GM21360 (cell line): ENCODE measurements around the gene SMYD3.

Experiments
- ATAC-seq: cut with Tn5 transposase; IDR thresholded peaks from one replicate; pipeline ENCODE4 v1.9.1; 2021; ENCODE audit warnings: mild to moderate bottlenecking, moderate library complexity; ENCODE audit not compliant: unreplicated experiment

The SMYD3 gene

GRCh38 chr1:246158131-246158530 lies 348.9 kb downstream of the SMYD3 start:
- ATAC-seq = no peak

DNA sequence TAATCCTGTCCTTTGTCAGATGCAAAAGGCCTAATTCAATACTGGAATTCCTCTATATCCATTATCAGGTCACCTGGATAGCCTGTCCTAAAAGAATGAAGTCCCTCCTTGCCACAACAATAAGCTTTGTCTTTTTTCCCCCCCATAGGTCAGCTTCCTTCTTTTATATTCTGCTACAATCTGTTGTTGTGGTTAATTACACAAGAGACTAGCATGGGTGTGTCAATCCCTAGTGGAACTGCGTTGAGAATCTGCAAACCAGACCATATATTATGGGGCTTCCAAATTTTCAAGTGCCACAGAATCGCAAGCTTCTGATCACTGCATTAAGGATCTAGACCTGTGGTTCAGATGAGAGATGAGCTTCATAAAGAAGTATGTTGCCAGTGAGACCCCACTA lies 349.6 kb downstream of the SMYD3 start:
- no peak for ATAC-seq

GRCh38 chr1:246156847-246157246 lies 350.2 kb downstream of the SMYD3 start:
- no peak for ATAC-seq

DNA sequence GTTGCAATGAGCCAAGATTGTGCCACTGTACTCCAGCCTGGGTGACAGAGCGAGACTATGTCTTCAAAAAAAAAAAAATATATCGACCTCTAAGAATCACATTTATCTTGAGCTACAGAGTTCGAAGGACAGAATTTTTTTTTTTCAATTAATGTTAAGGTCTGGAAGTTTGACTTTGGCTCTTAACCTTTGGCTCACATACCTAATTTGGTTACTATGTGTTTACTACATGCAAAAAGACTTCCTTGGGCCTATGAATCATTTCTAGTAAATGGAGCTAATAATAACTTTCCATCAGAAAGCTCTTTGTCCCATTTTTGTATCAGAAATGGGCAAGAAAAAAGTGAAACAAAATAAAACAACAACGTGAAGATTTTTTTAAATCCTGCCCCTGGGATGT lies 351.2 kb downstream of the SMYD3 start:
- ATAC-seq = no peak

GRCh38 chr1:246153796-246154212 lies 353.3 kb downstream of the SMYD3 start:
- ATAC-seq = no peak

GRCh38 chr1:246152986-246153431 lies 354.1 kb downstream of the SMYD3 start:
- no peak for ATAC-seq

DNA sequence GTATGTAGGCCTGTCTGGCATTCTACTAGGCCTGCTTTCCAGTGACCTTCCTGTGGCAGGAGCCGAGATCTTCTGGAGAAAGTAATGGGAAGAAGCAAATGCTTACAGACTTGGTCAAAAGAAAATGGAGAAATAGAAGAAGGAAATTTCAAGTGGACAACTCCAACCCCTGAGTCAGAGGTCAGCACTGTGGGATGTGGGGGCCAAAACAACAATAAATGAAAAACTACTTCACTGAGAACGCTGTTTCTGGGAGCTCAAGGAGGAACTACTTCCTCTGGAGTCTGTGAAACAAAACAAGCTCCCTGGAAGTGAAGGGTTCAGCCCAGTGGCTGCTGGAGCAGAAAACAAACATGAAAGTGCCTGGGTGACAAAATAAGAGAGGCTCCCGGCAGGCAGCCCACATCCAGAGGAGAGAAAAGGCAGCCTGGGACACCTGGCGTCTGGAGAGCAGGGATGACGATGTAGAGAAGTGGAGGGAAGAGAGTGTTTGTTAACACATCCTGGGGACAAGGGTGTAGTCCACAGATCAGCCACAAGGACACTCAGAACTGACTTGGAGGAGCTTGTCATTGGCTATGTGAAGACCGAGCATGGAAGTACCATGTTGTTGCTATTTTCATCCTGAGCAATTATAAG lies 355.2 kb downstream of the SMYD3 start:
- ATAC-seq = no peak

DNA sequence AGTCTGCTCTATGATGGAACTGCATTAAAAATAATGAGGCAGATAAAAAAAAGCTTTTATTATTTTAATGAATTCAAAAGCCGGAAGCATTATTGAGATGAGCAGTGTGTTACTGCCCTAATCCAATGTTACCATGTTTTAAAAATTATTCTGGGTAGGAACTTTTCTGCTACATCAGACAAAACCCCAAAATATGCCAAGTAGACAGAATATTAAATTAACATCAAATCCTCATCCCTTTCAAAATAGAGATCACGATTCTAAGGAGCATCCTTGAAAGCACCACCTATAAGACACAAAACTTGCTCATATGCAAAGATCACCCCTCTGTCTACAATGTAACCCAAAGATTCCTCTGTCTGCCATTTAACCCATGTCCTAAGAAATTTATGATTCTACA lies 357.5 kb downstream of the SMYD3 start:
- no peak for ATAC-seq

DNA sequence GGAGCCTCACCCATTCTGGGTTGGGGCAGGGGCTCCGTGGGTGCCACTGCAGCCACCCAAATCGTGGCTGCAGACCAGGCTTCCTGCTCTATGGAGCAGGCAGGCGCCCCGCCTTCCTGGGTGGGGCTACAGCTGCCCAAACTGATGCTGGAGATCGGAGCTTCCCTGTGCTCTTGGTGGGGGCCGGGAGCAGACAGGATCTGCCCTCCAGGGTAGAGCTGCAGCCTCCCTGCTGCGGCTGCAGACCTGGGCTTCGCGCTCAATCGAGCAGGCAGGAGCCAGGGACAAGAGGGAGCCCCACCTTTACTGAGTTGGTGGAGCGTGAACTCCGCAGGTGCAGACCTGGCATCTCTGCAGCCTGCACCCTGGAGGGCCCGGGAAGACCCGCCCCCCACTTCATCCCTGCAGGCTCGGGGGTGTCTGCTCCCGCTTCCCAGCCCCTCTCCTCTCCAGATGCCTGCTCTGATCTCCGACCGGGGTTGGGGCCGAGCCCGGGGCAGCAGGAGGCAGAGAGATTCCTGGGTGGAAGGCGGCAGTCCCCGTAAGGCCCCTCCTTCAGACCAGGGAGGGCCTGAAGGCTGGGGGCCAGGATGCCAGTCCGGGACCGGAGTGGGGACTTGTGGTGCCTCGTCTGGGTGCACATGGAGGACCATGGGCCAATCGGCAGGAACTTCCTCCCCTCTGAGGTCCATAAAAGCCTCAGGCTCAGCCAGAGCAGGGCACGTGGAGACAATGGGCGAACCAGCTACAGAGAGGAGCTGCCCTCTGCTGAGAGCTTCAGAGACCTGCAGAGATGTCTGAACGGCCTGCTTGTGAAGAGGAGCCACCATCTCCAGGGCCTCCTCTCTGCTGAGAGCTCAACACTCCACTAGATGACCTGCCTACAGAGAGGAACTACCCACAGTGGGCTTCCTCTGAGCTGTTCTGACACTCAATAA lies 359.3 kb downstream of the SMYD3 start:
- ATAC-seq = no peak

DNA sequence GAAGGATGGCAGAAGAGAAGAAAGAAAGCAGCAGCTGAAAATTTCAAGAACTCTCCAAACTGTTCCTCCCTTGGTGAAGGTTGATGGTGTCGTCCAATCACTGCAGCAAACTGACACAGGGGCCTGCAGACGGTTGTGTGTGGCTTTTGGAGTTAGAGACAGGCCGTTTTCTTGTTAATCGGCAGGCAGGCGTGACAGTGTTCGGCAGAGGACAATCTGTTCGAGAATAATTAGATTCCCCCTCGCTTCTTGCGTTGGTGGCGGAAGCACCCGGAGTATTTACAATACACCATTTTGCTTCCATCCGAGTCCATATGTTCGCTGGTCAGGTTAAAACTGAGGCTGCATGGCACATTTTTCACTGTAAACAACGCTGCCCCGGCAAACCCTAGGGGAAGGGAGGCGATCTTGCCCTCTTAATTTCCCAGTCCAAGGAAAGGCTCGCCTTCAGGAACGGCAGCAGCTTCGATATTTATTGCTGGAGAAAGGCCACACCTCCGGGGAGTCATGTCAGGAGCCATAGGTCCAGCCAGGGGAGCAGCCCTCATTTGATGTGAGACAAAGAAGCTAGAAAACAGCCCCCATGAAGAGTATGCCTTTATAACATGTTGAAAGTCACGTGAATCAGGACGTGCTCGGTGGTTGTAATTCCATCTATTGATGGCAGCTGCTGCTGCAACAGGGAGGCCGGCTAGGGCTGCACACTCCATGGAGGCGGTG lies 360.1 kb downstream of the SMYD3 start:
- ATAC-seq = no peak

DNA sequence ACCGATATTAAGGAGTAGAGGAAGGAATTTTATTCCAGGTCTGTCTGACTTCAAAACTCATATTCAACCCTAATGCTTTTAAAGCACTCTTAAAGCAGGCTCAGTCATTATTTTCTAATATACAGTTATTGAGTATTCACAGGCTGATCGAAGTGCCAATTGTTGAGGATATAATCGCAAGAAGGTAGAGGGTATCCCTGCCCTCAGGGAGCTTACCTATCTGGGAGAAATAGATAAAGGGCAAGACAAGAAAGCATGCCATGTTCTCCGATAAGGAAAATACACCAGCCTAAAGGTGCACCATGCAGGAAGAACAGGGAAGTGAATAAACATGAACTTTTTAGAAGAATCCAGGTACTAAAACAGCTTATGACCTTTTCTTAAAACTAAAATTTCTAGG lies 361.2 kb downstream of the SMYD3 start:
- ATAC-seq = no peak

- no peak for ATAC-seq
Measured at GRCh38 chr1:246144931-246145330, 362.1 kb downstream of the SMYD3 start.

DNA sequence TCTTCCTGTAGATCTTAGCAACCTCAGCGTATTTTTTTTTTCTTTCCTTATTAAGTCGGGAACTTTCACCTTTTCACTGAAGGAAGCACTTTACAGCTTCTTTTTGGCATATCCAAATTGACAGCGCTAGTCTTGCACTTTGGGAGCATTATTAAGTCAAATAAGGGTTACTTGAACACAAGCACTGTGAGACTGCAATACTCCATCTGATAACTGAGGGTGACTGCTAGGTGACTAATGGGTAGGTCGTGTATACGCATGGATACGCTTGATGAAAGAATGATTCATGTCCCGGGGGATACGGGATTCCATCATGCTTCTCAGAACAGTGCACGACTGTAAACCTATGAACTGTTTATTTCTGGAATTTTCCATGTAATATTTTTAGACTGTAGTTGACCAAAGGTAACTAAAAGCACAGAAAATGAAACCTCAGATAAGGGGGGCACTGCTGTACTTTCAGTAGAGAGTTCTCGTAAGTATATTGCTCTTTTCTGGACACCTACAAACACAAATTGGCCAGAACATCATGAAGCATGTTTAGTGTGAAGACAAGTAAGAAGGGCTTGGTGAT lies 364.7 kb downstream of the SMYD3 start:
- no peak for ATAC-seq

DNA sequence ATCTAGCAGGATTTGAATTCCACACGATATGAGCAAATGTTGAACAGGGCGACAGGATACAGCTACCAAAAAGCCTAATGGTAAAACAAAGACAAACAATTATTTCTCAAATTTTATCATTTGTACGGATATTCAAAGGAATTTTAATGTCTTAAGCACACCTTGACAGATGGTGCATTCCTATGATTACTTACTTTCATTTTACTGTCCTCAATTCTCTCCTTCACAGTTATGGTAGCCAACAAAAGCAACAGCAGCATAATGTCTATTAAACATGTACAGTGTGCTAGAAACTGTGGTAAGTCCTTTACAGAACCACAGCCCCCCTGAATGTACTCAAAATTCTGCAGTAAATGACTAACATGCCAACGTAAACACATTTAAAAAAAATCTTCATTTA lies 365.8 kb downstream of the SMYD3 start:
- no peak for ATAC-seq

DNA sequence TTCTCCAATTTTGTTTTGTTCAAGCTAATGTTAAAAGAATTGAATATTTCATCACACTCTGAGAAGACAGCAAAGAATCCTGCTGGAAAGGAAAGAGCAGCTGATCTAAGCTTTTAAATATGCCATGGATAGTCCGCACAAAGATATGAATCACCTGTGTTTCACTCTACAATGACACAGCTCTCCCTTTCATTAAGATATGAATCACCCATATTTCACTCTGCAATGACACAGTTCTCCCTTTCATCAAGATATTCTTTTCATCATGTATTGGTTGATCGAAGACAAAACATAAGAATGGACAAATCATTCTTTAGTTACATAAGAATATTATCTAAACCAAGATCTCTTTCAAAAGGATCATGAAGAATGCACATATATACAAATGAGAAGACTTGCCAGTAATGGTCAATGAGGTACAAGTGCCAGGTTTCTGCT lies 367.3 kb downstream of the SMYD3 start:
- no peak for ATAC-seq

GRCh38 chr1:246138781-246139180 lies 368.3 kb downstream of the SMYD3 start:
- ATAC-seq = no peak

DNA sequence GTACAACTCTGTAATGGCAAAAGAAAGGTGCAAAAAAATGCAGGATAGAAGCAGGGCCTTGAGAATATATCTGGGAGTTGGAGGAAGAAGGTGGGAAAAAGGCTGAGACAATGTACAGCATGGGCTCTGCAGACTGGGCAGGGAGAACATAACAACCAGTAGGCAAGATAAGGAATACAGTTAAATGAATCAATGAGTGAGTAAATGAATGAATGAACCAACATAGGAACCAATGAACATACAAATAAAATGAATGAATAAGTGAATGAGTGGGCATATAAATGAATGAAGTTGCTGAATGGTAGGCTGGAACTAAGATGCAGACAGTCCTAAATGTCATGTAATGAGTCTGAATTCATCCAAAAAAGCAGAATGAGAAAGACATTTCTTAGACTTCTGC lies 370.6 kb downstream of the SMYD3 start:
- no peak for ATAC-seq

GRCh38 chr1:246134789-246135188 lies 372.3 kb downstream of the SMYD3 start:
- ATAC-seq = no peak

DNA sequence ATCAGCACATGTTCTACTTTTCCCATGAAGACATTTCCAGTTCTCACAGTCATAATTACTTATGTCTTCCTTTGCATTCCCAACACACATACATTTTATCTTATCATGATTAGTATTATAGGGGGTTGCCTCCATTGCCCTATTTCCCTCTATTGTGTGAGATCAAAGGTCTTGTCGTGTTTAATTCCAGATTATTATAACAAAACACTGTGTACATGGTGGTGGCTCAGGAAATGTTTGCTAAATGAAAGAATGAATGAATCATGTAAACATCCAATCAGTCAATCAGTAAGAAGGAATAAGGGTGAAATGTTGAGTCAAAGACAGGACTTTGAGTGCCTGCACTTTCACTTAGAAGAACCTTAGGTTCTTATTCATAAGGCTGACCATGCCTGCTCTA lies 376.0 kb downstream of the SMYD3 start:
- no peak for ATAC-seq

GRCh38 chr1:246128494-246129069 lies 378.5 kb downstream of the SMYD3 start:
- no peak for ATAC-seq

GRCh38 chr1:246126580-246126979 lies 380.5 kb downstream of the SMYD3 start:
- ATAC-seq = no peak
